NCI-H524 (cell line): ENCODE results near the gene OS9.

Experiments used
- DNase-seq, 2 experiments: peaks; one replicate each; lab custom pipeline; 2025; lab: John Stamatoyannopoulos, UW

OS9 gene

DNA sequence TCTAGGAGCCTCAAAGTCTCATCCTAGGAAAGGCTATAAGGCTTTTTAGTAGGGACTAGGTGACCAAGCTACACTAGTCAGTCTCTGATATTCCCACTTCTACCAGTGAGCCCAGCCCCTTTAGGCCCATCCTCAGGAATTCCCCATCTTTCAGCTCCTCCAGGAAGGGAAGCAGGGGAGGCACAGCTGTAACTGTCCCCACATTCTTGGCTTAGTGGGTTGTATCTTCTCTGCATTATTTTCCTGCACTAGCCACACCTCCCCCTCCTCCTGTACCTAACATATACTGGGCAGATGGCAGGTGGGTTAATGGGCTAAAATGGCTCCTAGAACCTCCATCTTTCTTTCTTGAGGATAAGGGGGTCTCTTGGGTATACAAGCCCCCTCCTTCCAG is 73.4 kb downstream of the OS9 start:
- peak in 1 of 2 experiments; percentile 48 for DNase-seq

DNA sequence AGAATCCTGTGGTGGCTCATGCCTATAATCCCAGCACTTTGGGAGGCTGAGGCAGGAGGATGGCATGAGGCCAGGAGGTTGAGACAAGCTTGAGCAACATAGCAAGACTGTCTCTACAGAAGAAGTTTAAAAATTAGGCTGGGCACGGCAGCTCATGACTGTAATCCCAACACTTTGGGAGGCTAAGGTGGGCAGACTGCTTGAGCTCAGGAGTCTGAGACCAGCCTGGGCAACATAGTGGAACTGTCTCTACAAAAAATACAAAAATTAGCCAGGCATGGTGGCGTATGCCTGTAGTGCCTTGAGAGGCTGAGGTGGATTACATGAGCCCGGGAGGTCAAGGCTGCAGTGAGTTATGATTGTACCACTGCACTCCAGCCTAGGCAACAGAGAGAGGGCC is 73.9 kb downstream of the OS9 start:
- DNase-seq = no peak

DNA sequence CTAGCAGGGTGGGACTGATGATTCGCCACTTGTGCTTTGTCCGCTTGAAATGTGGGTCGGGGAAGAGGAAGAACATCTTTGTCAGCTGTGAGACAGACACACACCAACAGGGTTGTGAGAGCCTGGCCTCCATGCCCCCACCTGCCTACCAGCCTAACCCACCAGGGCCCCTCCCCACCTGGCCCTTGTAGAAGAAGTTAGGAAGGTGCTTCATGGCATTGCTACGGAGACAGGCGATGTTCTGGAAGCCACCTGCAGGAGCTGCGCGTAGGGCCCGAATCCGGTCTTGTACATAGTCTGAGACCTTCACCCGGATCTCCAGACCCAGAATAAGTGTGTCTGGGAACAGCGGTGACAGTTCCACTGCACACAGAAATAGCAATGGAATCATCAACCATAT is 75.7 kb downstream of the OS9 start:
- no peak for DNase-seq

DNA sequence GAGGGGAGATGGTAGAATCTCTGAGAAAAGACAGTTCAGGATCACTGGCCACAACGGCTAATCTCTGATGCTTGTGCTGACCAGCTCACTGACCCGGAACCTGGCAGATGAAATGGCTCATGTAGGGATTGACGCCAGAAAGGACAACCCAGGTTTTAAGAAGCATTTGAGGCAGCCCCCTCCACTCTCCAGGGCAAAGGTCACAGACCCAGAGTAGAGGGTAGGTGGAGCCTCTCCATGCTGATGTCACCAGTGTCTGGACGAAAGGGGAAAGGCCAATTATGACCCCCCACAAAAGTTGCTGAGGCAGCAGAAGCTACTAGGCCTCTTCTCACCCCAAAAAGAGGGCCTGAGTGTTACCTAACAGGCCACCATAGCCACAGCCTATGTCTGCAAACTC is 76.8 kb downstream of the OS9 start:
- DNase-seq = no peak
